Activated T-cell treated with anti-CD3 and anti-CD28 coated beads, Interleukin-2, amount 50 U/mL, for 4 hours (primary cell): ENCODE results near the gene HOXC12. TPM values are rescaled to one million over a fixed set of nuclear protein-coding genes. Genes with fewer than 3 reads are reported as not detected.

Source experiments
- ATAC-seq, 2 donors: fragments of 200-7000 bp; cut with Tn5 transposase; one replicate each; pipeline ENCODE4 v1.10.0; 2021
- DNase-seq: peaks from one replicate; pipeline ENCODE4 v3.0.0-alpha.2; 2020
- H3K27me3 Mint-ChIP-seq: one replicate; pipeline ENCODE4 v1.8.0; 2021; ENCODE audit warnings: low read depth, mixed read lengths
- H3K36me3 Mint-ChIP-seq: one replicate; pipeline ENCODE4 v1.8.0; 2022; ENCODE audit warnings: mixed read lengths; ENCODE audit not compliant: insufficient read depth
- H3K4me1 Mint-ChIP-seq: one replicate; pipeline ENCODE4 v1.8.0; 2021; ENCODE audit warnings: low read depth, mixed read lengths
- H3K4me3 Mint-ChIP-seq: one replicate; pipeline ENCODE4 v1.8.0; 2021; ENCODE audit warnings: mild to moderate bottlenecking, moderate library complexity, mixed read lengths
- H3K9me3 Mint-ChIP-seq: one replicate; pipeline ENCODE4 v1.8.0; 2021; ENCODE audit warnings: mixed read lengths
- total RNA-seq, 3 donors: library from RNA; stranded (reverse); gene quantifications; one replicate each; pipeline ENCODE4 v1.2.1, GENCODE V29; 2021

Gene HOXC12
- total RNA-seq, 3 donors from 2014 or later, result not detected

GRCh38 chr12:53970451-53970850, 15.7 kb downstream of the HOXC12 start:
- Mint-ChIP-seq H3K4me1 (peaks cover 27% of the 10 kb centered on the region), H3K9me3 (peaks cover 6% of the 10 kb centered on the region), H3K4me3 (no peak overlapping the region), H3K36me3 (peaks cover 1% of the 10 kb centered on the region), H3K27me3 (peaks cover 94% of the 10 kb centered on the region)
- DNase-seq (no peak), ATAC-seq (no peak)

GRCh38 chr12:53971129-53971528, 16.4 kb downstream of the HOXC12 start:
- H3K4me1 Mint-ChIP-seq, result peaks cover 26% of the 10 kb centered on the region
- H3K4me3 Mint-ChIP-seq, result no peak overlapping the region
- peaks cover 1% of the 10 kb centered on the region for H3K36me3 Mint-ChIP-seq
- DNase-seq (no peak), ATAC-seq (no peak)
- H3K27me3 Mint-ChIP-seq, result peaks cover 92% of the 10 kb centered on the region
- peaks cover 6% of the 10 kb centered on the region for H3K9me3 Mint-ChIP-seq

GRCh38 chr12:53971686-53972085, 17.0 kb downstream of the HOXC12 start:
- no peak overlapping the region for H3K4me3 Mint-ChIP-seq
- H3K27me3 Mint-ChIP-seq, result peaks cover 92% of the 10 kb centered on the region
- ATAC-seq (no peak), DNase-seq (no peak)
- peaks cover 20% of the 10 kb centered on the region for H3K4me1 Mint-ChIP-seq
- H3K9me3 Mint-ChIP-seq, result peaks cover 6% of the 10 kb centered on the region
- H3K36me3 Mint-ChIP-seq, result no peaks in the 10 kb centered on the region

GRCh38 chr12:53972152-53972702, 17.5 kb downstream of the HOXC12 start:
- no peak overlapping the region for H3K4me3 Mint-ChIP-seq
- H3K4me1 Mint-ChIP-seq, result peaks cover 17% of the 10 kb centered on the region
- H3K27me3 Mint-ChIP-seq, result peaks cover 92% of the 10 kb centered on the region
- no peak for DNase-seq
- H3K36me3 Mint-ChIP-seq, result no peaks in the 10 kb centered on the region
- peaks cover 6% of the 10 kb centered on the region for H3K9me3 Mint-ChIP-seq
- ATAC-seq, result no peak

- ATAC-seq, result no peak
- peak within 1 kb of the TSS; percentile 49 for H3K4me3 Mint-ChIP-seq
- peaks cover 6% of the 10 kb centered on the region for H3K9me3 Mint-ChIP-seq
- peaks cover 16% of the 10 kb centered on the region for H3K4me1 Mint-ChIP-seq
- H3K36me3 Mint-ChIP-seq, result no peaks in the 10 kb centered on the region
- H3K27me3 Mint-ChIP-seq, result peaks cover 91% of the 10 kb centered on the region
- no peak for DNase-seq
Observed at GRCh38 chr12:53972722-53973235, 18.1 kb downstream of the HOXC12 start, which contains the start of gene HOXC11. Gene HOXC11 (plus strand): TSS chr12:53973126. CDS start chr12:53973242, 116 bp downstream.

- H3K27me3 Mint-ChIP-seq, result peaks cover 90% of the 10 kb centered on the region
- peaks cover 19% of the 10 kb centered on the region for H3K4me1 Mint-ChIP-seq
- no peak for ATAC-seq
- H3K36me3 Mint-ChIP-seq, result no peaks in the 10 kb centered on the region
- peaks cover 6% of the 10 kb centered on the region for H3K9me3 Mint-ChIP-seq
- peak overlapping the region; percentile 49 for H3K4me3 Mint-ChIP-seq
- DNase-seq, result no peak
Observed at GRCh38 chr12:53973236-53974042, 18.7 kb downstream of the HOXC12 start.

GRCh38 chr12:53974084-53975063, 19.7 kb downstream of the HOXC12 start, which contains the start of gene HOTAIR:
Gene HOTAIR (minus strand): TSS chr12:53974954.
- peaks cover 90% of the 10 kb centered on the region for H3K27me3 Mint-ChIP-seq
- H3K36me3 Mint-ChIP-seq, result no peaks in the 10 kb centered on the region
- DNase-seq, result no peak
- peak in 1 of 2 donors; percentile 65 for ATAC-seq
- peaks cover 6% of the 10 kb centered on the region for H3K9me3 Mint-ChIP-seq
- H3K4me1 Mint-ChIP-seq, result peaks cover 19% of the 10 kb centered on the region
- peak within 1 kb of the TSS; percentile 60 for H3K4me3 Mint-ChIP-seq

- Mint-ChIP-seq H3K27me3 (peaks cover 90% of the 10 kb centered on the region), H3K4me3 (peak overlapping the region; percentile 43), H3K9me3 (peaks cover 6% of the 10 kb centered on the region), H3K4me1 (peaks cover 19% of the 10 kb centered on the region), H3K36me3 (no peaks in the 10 kb centered on the region)
- ATAC-seq (no peak), DNase-seq (no peak)
Observed at GRCh38 chr12:53975064-53975471, 20.4 kb downstream of the HOXC12 start.

- Mint-ChIP-seq H3K4me3 (peak overlapping the region; percentile 53), H3K36me3 (no peaks in the 10 kb centered on the region), H3K9me3 (peaks cover 6% of the 10 kb centered on the region), H3K27me3 (peaks cover 90% of the 10 kb centered on the region), H3K4me1 (peaks cover 19% of the 10 kb centered on the region)
- DNase-seq, result no peak
- no peak for ATAC-seq
Observed at GRCh38 chr12:53975479-53976152, 20.9 kb downstream of the HOXC12 start.

- H3K9me3 Mint-ChIP-seq, result peaks cover 6% of the 10 kb centered on the region
- H3K4me3 Mint-ChIP-seq, result no peak overlapping the region
- peaks cover 19% of the 10 kb centered on the region for H3K4me1 Mint-ChIP-seq
- DNase-seq, result no peak
- ATAC-seq, result no peak
- H3K27me3 Mint-ChIP-seq, result peaks cover 89% of the 10 kb centered on the region
- no peaks in the 10 kb centered on the region for H3K36me3 Mint-ChIP-seq
Observed at GRCh38 chr12:53976172-53976822, 21.6 kb downstream of the HOXC12 start.

- H3K4me1 Mint-ChIP-seq, result peaks cover 19% of the 10 kb centered on the region
- ATAC-seq (no peak), DNase-seq (no peak)
- H3K4me3 Mint-ChIP-seq, result no peak overlapping the region
- H3K36me3 Mint-ChIP-seq, result no peaks in the 10 kb centered on the region
- H3K27me3 Mint-ChIP-seq, result peaks cover 89% of the 10 kb centered on the region
- H3K9me3 Mint-ChIP-seq, result peaks cover 6% of the 10 kb centered on the region
Observed at GRCh38 chr12:53976823-53977595, 22.3 kb downstream of the HOXC12 start.

- H3K36me3 Mint-ChIP-seq, result no peaks in the 10 kb centered on the region
- H3K4me3 Mint-ChIP-seq, result no peak overlapping the region
- H3K4me1 Mint-ChIP-seq, result peaks cover 19% of the 10 kb centered on the region
Observed at GRCh38 chr12:53977596-53978445, 23.1 kb downstream of the HOXC12 start.

More at GRCh38 chr12:53977596-53978445, 23.1 kb downstream of the HOXC12 start:
- ATAC-seq, result no peak
- H3K27me3 Mint-ChIP-seq, result peaks cover 89% of the 10 kb centered on the region
- H3K9me3 Mint-ChIP-seq, result peaks cover 5% of the 10 kb centered on the region
- DNase-seq, result no peak
